Measurements from ENCODE around the gene SDCCAG8. TPM values are rescaled to one million over a fixed set of nuclear protein-coding genes. Genes with fewer than 3 reads are reported as not detected.

Gene SDCCAG8
- polyA plus RNA-seq, 10 donors, result 17.9 to 27.1 (median 22.9) TPM

DNA sequence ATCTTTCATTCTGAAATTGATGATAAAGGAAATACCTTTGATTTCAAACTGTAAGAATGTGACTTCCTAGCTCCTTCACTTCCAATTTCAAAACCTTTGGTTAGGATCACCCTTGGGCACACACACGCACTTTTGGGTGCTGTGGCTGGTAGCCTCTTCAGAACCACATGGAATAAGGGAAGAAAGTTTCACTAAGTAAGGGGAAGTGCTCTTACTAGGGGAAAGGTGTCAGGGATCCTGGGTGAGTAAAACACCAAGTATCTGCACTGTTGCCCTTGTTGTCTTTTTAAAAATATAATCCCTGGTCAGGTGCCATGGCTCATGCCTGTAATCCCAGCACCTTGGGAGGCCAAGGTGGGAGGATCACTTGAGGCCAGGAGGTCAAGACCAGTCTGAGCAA, 132.4 kb downstream of the SDCCAG8 start:
- DNase-seq, result no peak

DNA sequence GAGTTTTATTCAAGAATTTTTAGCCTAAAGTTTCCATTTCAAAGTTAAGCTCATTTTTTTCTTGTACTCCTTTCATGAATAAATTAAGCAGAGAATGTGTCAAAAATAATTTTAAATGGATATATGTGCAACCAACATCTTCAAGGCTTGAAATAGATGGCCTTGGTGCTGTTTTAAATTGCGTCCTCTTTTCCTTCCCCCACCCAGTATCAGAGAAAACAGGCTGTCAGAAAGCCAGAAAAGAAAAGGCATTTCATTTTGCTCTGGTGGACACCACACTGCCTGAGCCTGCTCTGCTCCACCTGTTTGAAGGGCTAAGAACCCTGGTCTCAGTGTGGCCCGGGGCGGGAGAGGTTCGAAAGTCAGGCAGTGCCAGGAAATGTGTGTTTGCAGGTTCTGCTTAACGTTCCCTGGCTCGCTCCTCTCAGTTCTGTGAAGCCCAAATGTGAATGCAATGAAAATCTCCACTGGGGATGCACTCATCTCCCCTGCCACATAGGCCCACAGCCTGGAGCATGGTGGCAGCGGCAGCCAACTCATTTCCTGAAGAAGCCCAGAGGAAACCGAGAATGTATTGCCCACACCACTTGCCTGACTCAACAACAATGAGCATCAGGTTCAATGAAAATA, 134.4 kb downstream of the SDCCAG8 start:
- DNase-seq, result no peak

DNA sequence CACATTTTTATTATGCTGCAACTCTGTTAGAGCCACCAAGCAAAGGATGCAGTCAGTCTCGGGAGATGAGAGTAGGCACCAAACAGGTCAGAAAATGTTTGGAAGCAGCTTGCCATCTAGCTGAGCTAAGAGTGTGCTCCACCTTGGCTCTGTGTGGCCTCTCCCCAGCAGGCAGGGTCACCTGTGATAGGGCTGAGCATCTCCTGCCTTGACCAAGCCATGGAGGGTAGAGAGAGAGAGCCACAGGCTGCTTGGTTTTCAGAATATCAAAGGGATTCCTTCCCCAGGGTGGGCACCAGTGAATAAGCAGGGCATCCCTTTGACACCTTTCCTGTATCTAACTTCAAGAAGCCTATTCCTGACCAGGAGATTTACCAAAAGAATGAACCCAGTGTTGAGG, 135.5 kb downstream of the SDCCAG8 start:
- DNase-seq, result no peak

DNA sequence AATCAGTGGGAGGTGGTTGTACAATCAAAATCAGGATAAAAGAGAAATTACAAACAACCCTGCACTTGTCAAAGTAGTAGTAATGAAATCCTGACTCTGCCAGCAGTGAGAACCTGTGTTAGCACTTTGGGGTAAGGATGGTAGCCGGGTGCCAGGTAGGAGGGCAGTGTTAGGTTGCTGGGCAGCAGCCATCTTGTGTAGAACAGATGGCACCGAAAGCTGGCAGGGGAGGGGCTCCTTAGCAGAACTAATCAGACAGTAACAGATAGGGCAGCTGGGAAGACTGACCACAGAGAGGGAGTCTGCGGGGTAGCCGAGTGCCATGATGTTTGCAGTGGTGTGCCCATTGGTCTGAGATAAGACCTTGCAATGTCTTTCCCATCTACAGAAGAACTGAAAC, 137.3 kb downstream of the SDCCAG8 start:
- DNase-seq, result no peak

DNA sequence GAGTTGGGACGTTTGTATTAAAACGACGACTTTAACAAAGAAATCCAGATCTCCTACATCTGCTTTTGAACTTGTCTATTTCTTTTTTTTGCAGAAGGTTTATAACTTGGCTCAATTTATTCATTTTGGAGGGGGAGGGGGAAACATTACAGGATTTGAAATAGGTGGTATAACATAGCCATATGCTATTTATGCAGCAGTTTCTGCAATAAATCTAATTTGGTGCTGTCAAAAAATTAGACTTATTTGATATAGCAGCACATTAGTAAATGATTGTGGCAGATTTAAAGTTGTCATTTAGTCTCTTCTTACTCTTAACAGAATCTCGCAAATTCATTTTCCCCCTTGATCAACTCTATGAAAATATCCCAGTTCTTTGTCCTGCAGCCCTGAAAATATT, 138.2 kb downstream of the SDCCAG8 start:
- no peak for DNase-seq

DNA sequence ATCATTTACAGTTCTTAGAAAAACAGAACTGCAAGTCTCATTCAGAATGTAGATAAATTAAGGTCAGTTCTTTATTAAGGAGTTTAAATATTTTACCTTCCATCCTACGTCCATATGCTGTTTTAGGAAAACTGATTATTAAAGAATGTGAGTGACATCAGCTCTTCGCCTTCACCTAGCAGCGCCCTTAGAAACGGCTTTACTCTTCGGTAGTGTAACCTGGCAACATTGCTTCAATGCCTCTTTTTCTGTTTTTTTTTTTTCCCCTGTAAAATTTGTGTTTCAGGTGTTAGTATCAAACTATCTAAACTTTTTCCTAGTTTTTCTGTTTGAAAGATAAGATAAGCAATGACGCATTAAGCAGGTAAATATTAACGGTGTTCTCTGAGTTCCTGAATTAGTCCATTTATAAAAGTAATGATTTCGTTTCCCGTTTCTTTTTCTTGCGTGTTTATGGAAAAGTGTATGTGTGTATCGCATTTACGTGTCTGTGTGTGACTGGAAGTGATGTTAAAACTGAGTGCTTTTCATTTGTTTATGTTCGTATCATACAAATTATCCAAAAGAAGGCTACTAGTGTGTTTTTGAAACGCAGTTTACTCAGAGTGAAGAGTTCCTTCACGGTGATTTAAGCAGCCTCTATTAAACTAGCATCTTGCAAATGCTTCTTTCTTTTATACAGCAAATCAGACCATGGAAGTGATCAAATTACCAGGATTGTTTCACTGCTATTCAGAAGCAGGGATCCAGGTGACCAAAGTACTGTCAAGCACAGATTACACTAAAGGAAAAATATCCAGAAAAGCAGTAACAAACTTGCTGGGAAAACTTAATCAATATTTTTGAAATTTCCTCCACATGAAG, 139.0 kb downstream of the SDCCAG8 start:
- no peak for DNase-seq

DNA sequence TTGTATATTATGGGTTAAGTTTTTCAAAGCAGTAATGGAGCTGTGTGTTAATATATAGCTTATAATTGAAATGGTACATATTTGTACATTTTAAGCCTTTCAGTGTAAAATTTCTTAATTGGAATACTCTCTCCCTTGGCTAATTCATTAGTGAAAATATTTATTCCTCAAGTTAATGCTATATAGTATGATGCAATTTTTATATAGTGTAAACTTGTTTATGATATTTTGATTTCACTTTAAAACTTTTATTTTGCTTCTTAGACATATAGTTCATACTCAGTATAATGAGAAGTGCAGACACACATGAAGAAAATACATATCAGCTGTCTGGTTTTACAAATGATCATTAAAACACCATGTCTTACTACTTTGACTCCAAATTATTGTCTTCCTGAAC, 140.6 kb downstream of the SDCCAG8 start:
- DNase-seq, result no peak

DNA sequence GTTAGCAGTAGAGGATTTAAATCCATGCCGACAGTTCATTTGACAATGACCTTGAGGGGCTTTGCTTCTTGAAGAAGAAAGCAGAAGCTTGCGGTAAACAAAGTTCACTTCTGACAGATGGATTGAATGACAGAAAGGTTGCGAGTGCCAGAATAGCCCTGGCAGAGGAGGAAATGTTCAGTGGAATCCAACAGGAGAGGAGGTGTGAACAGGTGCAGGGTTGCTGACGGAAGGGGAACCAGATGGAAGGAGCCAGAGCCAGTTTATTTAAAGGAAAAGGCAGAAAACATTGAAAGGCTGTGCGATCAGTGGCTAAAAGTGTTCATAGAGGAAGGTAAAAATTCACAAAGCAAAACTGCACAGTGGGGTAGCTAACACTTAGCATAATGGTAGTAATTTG, 141.0 kb downstream of the SDCCAG8 start:
- DNase-seq, result peak; percentile 13 to 50 (median 16)

DNA sequence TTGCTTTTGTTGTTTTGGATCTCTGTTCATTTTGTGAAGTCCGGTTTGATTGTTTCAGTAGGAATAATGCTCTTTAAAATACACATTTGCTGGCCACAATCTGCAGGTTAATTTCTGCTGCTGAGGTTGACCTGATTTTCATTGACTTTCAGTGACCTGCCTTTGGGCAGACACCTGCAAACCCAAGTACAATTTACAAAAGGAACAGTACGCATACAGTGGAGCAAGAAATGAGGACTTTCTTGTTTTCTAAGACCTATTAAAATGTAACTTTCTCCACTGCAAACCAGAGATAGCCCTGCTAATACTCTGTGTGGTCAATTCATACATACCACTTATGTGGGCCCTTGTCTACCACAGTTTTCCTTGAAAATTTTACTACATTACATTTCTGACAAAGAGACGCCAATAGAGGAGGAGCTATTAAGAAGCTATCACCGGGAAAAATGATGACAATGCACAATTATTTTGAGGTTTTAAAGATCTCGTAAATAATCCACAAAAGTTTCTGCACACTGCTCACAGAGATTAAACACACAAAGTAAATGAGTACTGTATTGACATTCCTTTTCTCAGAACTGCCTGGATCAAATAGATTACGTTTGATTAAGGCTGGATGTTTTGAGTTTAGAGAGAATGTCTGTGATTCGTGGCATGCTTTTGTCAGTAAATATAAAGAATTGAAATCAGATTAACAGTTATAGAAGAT, 141.9 kb downstream of the SDCCAG8 start:
- no peak for DNase-seq

DNA sequence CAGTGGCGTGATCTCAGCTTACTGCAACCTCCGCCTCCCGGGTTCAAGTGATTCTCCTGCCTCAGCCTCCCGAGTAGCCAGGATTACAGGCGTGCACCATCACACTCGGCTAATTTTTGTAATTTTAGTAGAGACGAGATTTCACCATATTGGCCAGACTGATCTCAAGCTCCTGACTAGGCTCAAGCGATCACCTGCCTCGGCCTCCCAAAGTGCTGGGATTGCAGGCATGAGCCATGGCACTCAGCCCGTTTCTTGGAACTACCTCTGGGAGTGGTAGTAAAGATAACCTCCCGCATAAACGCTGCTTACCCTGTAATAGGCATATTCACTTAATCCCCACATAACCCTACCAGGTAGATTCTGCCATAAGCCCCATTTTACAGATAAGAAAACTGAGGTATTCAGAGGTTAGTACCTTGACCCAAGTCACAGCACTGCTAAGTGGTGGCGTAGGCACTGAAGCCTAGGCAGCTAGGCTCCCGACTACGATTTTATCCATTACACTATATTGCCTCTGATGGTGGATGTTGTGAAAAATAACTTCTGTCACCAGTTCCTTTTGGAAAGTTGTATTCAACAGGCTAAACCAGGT, 143.8 kb downstream of the SDCCAG8 start:
- no peak for DNase-seq

DNA sequence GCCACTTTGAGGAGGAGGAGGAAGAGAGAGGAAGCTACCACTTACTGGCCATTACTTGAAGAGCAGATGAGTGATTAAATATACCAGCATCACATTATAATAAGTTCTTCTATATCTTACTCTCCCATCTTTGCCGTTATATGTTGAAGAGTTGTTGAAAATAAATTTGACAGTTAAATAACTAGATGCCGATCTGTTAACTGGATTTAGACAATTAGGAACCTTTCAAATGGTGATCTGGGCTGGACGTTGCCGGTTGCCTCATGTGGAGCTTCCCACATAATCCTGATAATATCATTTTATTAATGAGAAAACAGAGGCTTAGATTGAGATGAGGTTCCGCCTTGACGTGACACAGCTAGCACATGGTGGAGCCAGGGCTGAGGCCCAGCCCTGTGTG, 147.0 kb downstream of the SDCCAG8 start:
- no peak for DNase-seq

DNA sequence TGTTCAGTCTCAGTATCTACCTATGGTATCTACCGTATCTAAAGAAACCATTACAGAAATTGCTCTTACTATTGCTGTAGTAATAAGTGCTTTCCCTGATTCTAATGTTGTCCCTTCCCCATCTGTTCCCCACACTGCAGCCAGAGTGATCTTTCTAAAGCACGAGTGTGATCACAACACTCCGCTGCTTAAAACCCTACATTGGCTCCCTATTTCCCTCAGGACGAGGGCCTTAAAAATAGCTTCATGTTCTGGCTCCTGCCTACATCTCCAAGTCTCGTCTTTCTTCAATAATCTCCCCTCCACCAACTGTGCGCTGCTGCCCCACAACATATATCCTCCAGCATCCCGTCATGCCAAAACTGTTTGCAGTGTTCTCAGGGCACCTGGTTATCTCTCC, 150.6 kb downstream of the SDCCAG8 start:
- DNase-seq, result no peak

DNA sequence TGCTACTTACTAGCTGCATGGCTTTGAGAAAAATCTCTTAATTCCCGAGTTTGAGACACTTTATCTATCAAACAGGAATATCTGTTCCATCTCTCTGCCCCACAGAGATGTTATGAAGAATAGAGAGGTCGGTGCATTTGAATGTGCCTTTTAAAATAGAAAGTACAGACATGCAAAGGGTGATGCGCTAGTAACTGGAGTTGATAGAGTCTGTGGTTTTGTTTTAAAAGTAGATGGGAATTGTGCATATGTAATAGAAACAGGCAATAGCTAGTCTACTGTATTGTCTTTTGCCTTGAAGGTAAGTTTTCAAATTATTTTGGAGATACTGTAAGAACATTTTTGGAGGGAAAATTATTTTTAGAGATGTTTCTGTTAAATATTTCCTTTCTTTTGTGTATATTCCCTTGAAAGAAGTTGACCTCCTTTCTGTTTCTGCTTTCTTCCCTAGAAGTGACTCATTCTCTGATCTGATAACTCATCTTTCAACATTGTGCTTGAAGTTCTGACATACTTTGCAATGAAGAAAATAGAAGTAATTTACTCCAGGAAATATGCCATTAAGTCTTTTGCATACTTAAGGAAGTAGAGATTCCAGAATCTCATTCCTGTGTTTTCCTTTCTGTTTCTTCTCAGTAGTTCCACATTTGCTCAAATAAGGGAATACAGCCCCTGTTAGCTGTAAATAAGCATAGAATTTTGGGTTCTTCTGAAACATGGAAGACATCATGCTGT, 151.6 kb downstream of the SDCCAG8 start:
- DNase-seq, result peak in 1 of 3 donors; percentile 47

DNA sequence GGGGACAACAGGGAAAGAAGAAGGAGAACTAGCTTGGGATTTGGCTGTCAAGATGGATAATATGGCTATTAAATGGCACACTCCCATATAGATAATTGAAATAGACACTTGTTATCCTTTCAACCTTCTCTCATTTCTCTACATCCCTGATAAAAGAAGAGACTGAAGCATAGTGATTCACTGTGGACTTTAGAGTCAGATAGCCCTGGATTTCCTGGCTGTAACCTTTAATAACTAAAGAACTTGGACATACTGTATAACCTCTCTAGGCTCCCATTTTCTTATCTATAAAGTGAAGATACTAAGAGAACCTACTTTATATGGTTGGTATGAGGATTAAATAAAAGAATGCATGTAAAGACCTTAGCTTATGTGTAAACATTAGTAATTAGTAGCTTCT, 152.6 kb downstream of the SDCCAG8 start:
- DNase-seq, result no peak

DNA sequence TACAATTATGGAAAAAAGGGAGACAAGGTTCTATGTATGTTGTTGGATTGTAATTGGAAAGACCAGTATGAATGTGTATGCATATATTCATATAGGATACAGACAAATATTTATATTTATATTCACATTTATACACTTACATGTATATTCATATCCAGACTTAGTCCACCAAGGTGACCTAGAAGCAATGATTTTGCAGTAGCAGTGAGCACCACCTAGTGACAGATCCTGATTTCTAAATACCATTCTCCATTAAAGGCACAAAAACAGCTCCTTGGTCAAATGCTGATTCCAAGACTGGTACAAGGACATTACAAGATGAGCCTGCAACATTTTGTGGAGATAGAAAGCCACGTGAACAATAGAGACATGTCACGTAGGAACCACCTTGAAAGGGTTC, 153.4 kb downstream of the SDCCAG8 start:
- DNase-seq, result no peak

DNA sequence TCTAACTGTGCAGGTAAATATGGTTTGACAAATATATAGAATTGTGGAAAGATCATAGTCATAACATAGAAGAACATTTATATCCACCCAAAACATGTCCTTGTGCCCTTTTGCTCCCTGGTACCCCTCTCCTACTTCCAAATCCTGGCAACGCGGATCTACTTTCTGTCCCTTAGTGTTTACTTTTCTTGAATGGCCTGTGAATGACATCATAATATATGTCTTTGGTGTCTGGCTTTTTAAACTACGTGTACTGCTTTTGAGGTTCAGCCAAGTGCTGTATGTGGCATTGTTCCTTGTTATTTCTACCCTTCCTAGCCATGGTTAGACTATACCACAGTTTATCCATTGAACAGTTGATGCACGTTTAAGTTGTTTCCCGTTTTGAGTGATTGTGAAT, 155.6 kb downstream of the SDCCAG8 start:
- DNase-seq, result no peak

DNA sequence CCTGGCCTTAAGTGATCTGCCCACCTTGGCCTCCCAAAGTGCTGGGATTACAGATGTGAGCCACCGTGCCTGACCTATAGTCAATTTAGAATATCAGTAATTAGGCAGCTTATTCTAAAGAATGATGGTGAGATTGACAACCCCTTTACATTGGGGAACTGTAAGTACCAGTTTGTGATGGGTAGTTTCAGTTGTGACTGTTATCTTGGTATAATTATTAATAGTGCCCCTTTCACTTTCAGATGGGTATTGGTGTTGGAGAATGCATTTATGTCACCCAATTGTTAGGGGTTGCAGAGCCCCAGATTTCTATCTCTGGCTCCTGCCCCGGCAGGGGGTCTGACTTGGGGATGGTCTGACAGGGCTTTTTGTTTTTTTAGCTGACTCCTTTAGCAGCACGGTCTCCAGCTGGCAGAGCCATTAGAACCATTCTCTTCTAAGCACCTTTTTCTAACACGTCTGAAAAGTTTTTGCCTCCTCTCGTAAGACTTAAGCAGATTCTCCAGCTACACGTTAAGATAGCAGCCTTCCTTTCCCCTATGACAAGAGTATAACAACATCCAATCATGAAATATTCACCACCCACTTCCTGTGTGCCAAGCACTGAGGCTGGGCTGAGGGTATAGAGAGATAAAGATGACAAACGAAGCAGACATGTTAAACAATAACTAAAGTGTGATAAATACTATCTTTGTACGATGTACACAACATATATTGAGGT, 157.8 kb downstream of the SDCCAG8 start:
- DNase-seq, result no peak

DNA sequence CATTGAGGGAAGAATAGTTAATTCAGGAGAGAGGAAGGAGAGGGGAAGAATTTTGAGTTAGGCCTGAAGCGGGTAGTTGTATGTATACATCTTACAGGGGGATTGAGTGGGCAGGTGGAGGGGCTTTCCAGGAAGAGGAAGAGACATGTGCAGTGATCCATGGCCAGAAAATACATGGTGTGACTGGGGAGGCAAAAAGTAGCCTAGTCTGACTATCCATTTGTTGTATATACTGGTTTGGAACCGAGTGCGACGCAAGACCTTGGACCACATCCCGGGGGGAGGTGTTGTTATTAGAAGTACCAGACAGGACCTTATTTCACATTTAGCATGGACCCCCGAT, 158.3 kb downstream of the SDCCAG8 start:
- DNase-seq, result no peak

DNA sequence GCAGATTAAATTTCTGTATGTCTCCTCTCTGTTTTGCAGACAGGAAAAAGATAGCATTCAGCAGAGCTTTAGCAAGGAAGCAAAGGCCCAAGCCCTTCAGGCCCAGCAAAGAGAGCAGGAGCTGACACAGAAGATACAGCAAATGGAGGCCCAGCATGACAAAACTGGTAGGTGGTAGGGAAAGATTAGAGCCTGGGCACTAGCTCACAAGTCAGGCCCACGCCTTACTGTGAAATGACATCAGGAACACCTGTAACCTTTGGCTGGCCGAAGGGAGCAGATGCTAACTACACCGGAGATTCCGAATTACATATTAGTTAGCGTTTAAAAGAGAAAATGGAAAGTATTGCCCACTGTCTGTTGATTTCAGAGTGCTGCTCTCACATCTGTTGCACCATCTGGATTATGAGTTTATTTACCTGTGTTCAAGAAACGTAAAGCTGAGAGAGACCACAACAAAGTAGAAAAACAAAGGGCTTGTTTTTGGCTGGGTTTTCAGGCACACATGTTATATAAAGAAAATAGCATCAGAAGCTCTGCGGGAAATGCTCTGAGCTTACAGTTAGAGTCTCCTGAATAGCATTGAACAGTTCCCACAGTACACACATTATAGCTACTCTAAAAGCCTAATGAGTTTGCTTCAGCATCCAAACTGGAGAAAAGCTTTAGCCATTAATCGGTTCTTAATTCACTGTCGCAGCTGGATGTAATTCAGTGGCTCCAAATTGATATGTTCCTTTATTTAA, 160.0 kb downstream of the SDCCAG8 start:
- no peak for DNase-seq

DNA sequence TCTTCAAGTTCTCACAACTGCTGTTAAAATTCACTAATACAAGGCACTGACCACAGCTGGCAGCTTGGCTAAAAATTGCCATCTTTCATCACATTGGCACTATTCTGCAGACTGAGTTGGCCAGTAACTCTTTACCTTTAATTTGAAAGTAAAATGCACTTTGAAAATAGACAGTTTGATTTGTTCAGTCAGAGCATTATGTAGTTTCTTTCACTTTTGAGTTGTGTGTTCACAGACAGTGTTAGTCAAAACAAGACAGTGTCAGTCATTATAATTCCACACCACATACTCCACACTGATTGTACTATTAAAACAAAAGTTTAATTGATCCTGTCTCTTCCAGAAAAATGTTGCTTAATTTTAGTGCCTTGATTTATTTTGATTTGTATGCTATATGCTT, 160.7 kb downstream of the SDCCAG8 start:
- no peak for DNase-seq

All from muscle of back (tissue), 11 donors.